SK-N-SH (cell line): Measurements from ENCODE around the gene TCEA2. TPM values are rescaled to one million over a fixed set of nuclear protein-coding genes. Genes with fewer than 3 reads are reported as not detected.

ENCODE experiments used
- CTCF ChIA-PET: fragments of 300-600, 350-600 bp; formaldehyde crosslinking; extraction: SDS; loops from one replicate; lab custom pipeline; 2021; lab: Yijun Ruan, JAX
- POLR2A ChIA-PET: fragments of 350-600 bp; sonication (Branson Sonifier 250); formaldehyde crosslinking; extraction: SDS; loops from one replicate; lab custom pipeline; 2020; ENCODE audit warnings: antibody characterized with exemption, inconsistent platforms; lab: Yijun Ruan, JAX
- DNase-seq: peaks from one replicate; pipeline ENCODE4 v3.0.0; 2012
- H2AFZ ChIP-seq: fragments of 200-600 bp; sonication (generic); 2 replicates; pipeline ENCODE4 v1.8.1; 2016; ENCODE audit warnings: antibody characterized with exemption, mild to moderate bottlenecking, low read depth
- H3F3A ChIP-seq: fragments of 200-600 bp; sonication (generic); replicated peaks from 2 replicates; pipeline ENCODE3; 2016; ENCODE audit warnings: antibody characterized with exemption, mild to moderate bottlenecking; ENCODE audit not compliant: insufficient read depth
- H3K27ac ChIP-seq, 2 experiments: fragments of 200-500 bp in 1 of 2; fragments of 200-600 bp in 1 of 2; sonication (Bioruptor generic) in 1 of 2; sonication (generic), shearing (Covaris generic) in 1 of 2; 2 replicates each; pipeline versions ENCODE4 v1.5.1 to v1.6.1; 2014 to 2016; ENCODE audit warnings: low read depth in 2 of 2, inconsistent platforms in 1 of 2, low read length in 1 of 2, mild to moderate bottlenecking in 1 of 2, mixed read lengths in 1 of 2
- H3K27me3 ChIP-seq: fragments of 200-600 bp; sonication (generic), shearing (Covaris generic); 2 replicates; pipeline ENCODE4 v1.6.1; 2016; ENCODE audit warnings: mixed run types; ENCODE audit not compliant: insufficient read depth
- H3K36me3 ChIP-seq, 2 experiments: fragments of 200-500 bp in 1 of 2; fragments of 200-600 bp in 1 of 2; sonication (Bioruptor generic) in 1 of 2; sonication (generic) in 1 of 2; replicated peaks in 1 of 2; 2 replicates each; pipeline versions ENCODE3 to v1.5.1; 2014 to 2016; ENCODE audit warnings: low read length in 1 of 2, mild to moderate bottlenecking in 1 of 2; ENCODE audit not compliant: insufficient read depth in 2 of 2, control insufficient read depth in 1 of 2
- H3K4me1 ChIP-seq, 2 experiments: fragments of 200-500 bp in 1 of 2; fragments of 200-600 bp in 1 of 2; sonication (Bioruptor generic) in 1 of 2; sonication (generic), shearing (Covaris generic) in 1 of 2; 2 replicates each; pipeline versions ENCODE4 v1.5.1 to v1.6.1; 2014 to 2016; ENCODE audit warnings: low read depth in 1 of 2, low read length in 1 of 2, mixed run types in 1 of 2; ENCODE audit not compliant: insufficient read depth in 2 of 2, control insufficient read depth in 1 of 2
- H3K4me2 ChIP-seq: fragments of 200-600 bp; sonication (generic), shearing (Covaris generic); 2 replicates; pipeline ENCODE4 v1.6.1; 2017; ENCODE audit warnings: mixed run types
- H3K4me3 ChIP-seq, 2 experiments: fragments of 200-500 bp in 1 of 2; fragments of 200-600 bp in 1 of 2; sonication (Bioruptor generic) in 1 of 2; sonication (generic), shearing (Covaris generic) in 1 of 2; 2 replicates each; pipeline versions ENCODE4 v1.5.1 to v1.8.1; 2014 to 2016; ENCODE audit warnings: low read depth in 2 of 2, inconsistent platforms in 1 of 2, low read length in 1 of 2, mild to moderate bottlenecking in 1 of 2, mixed read lengths in 1 of 2, moderate library complexity in 1 of 2
- H3K79me2 ChIP-seq: fragments of 200-600 bp; sonication (generic); 2 replicates; pipeline ENCODE4 v1.8.1; 2017; ENCODE audit warnings: mild to moderate bottlenecking; ENCODE audit not compliant: insufficient read depth
- H3K9ac ChIP-seq: fragments of 200-600 bp; sonication (generic); 2 replicates; pipeline ENCODE4 v1.6.1; 2017; ENCODE audit warnings: mixed run types
- H3K9me2 ChIP-seq: fragments of 200-600 bp; sonication (generic); 2 replicates; pipeline ENCODE4 v1.6.1; 2017; ENCODE audit warnings: mixed run types
- H3K9me3 ChIP-seq: fragments of 200-600 bp; sonication (generic); 2 replicates; pipeline ENCODE4 v1.6.1; 2017; ENCODE audit warnings: mixed run types, mild to moderate bottlenecking, moderate library complexity
- H4K20me1 ChIP-seq: fragments of 200-600 bp; sonication (generic); 2 replicates; pipeline ENCODE4 v1.6.1; 2017; ENCODE audit warnings: mild to moderate bottlenecking, mixed run types; ENCODE audit not compliant: insufficient read depth
- EP300 ChIP-seq, 2 experiments: IDR thresholded peaks; 2 replicates each; pipeline versions ENCODE4 v1.4.0 to v1.6.1; 2012; ENCODE audit warnings: borderline replicate concordance in 1 of 2, low read depth in 1 of 2, low read length in 1 of 2
- FOSL2 ChIP-seq: IDR thresholded peaks from 2 replicates; pipeline ENCODE4 v1.4.0; 2012; ENCODE audit warnings: low read depth, mild to moderate bottlenecking, moderate library complexity, borderline replicate concordance
- FOXJ3 ChIP-seq: sonication (generic); formaldehyde crosslinking; IDR thresholded peaks from 2 replicates; pipeline ENCODE4 v1.5.1; 2020; ENCODE audit warnings: mild to moderate bottlenecking, missing genetic modification reagents
- FOXM1 ChIP-seq: IDR thresholded peaks from 2 replicates; pipeline ENCODE4 v1.4.0; 2012; ENCODE audit warnings: low read depth, mild to moderate bottlenecking
- GATA2 ChIP-seq: sonication (generic); formaldehyde crosslinking; IDR thresholded peaks from 2 replicates; pipeline ENCODE4 v1.5.0; 2020; ENCODE audit warnings: mild to moderate bottlenecking, missing genetic modification reagents
- IRF3 ChIP-seq: fragments of 150-350 bp; IDR thresholded peaks from 2 replicates; pipeline ENCODE4 v1.6.1; 2016; ENCODE audit warnings: mild to moderate bottlenecking, low read depth, low read length
- JUND ChIP-seq: IDR thresholded peaks from 2 replicates; pipeline ENCODE4 v1.4.0; 2012
- MAX ChIP-seq: IDR thresholded peaks from 2 replicates; pipeline ENCODE4 v1.4.0; 2012; ENCODE audit warnings: low read depth
- MXI1 ChIP-seq: IDR thresholded peaks from 2 replicates; pipeline ENCODE4 v1.6.1; 2012; ENCODE audit warnings: mild to moderate bottlenecking, low read depth, low read length, improper control_type of control experiment
- NFIC ChIP-seq: IDR thresholded peaks from 2 replicates; pipeline ENCODE4 v1.4.0; 2012; ENCODE audit warnings: borderline replicate concordance
- NRF1 ChIP-seq: IDR thresholded peaks from 2 replicates; pipeline ENCODE4 v1.6.1; 2012; ENCODE audit warnings: low read depth, mild to moderate bottlenecking, low read length
- RAD21 ChIP-seq: IDR thresholded peaks from 2 replicates; pipeline ENCODE4 v1.6.1; 2012; ENCODE audit warnings: mild to moderate bottlenecking, low read length
- RXRA ChIP-seq: IDR thresholded peaks from 2 replicates; pipeline ENCODE4 v1.4.0; 2012; ENCODE audit warnings: low read depth, mild to moderate bottlenecking, borderline replicate concordance
- SIN3A ChIP-seq: IDR thresholded peaks from 2 replicates; pipeline ENCODE4 v1.6.1; 2012; ENCODE audit warnings: low read depth, mild to moderate bottlenecking, low read length, moderate library complexity, borderline replicate concordance
- SMC3 ChIP-seq: IDR thresholded peaks from 2 replicates; pipeline ENCODE4 v1.6.1; 2012; ENCODE audit warnings: low read depth, low read length, improper control_type of control experiment
- TAF1 ChIP-seq: IDR thresholded peaks from 2 replicates; pipeline ENCODE4 v1.6.1; 2012; ENCODE audit warnings: low read depth, mild to moderate bottlenecking, low read length, moderate library complexity, borderline replicate concordance
- USF1 ChIP-seq: IDR thresholded peaks from 2 replicates; pipeline ENCODE4 v1.4.0; 2012; ENCODE audit warnings: low read depth, borderline replicate concordance
- YY1 ChIP-seq: IDR thresholded peaks from 2 replicates; pipeline ENCODE4 v1.4.0; 2012; ENCODE audit warnings: low read depth, mild to moderate bottlenecking
- WGBS: methylation state at CpG from one replicate; pipeline ENCODE4 v1.1.6; 2017; ENCODE audit warnings: low lambda C conversion rate; 5-methylcytosine and 5-hydroxymethylcytosine counted together
- polyA plus RNA-seq, 3 experiments: library from polyadenylated mRNA; depleted of rRNA; stranded (reverse); fragments of >200 nt; gene quantifications; 2 replicates each; pipeline ENCODE4 v1.2.3, GENCODE V29; 2012

TCEA2 gene
- polyA plus RNA-seq, 1 of the 3 experiments (the other 2 are of a cell fraction), result 98.9 TPM

GRCh38 chr20:64114356-64114971, 51.5 kb downstream of the TCEA2 start:
- DNase-seq, result peak; percentile 13
- Histone ChIP-seq H3K4me1 (peaks cover 0 to 24% of the 10 kb centered on the region in 2 experiments; a peak in 1 of 4 replicates), H4K20me1 (no peaks in the 10 kb centered on the region), H3K9me2 (no peaks in the 10 kb centered on the region), H3K9me3 (no peaks in the 10 kb centered on the region), H3K4me3 (no peak overlapping the region), H3F3A (no peaks in the 10 kb centered on the region), H3K9ac (no peak overlapping the region), H3K79me2 (no peaks in the 10 kb centered on the region), H3K27ac (no peak overlapping the region), H3K4me2 (no peak overlapping the region), H2AFZ (no peak overlapping the region), H3K36me3 (no peaks in the 10 kb centered on the region), H3K27me3 (no peaks in the 10 kb centered on the region)
- POLR2A ChIA-PET, result no interaction called here
- CTCF ChIA-PET, result interaction anchor here (1.2 to 15.6 kb wide), 3 partner anchors 12 to 135 kb away, joined by 3 to 252 read pairs (median 4); partner anchors contain the start of genes LKAAEAR1, OPRL1, RGS19 and SAMD10
- 51% methylated on average over 6 of the region's 14 CpGs for WGBS
- TF ChIP-seq MXI1 (no peak), RXRA (no peak), SIN3A (no peak), RAD21 (no peak), YY1 (no peak), NFIC (no peak), FOXM1 (no peak), MAX (no peak)

GRCh38 chr20:64115171-64115911, 52.3 kb downstream of the TCEA2 start:
- ChIA-PET CTCF (interaction anchor here (0.8 to 15.6 kb wide), 8 partner anchors 9 to 136 kb away, joined by 3 to 252 read pairs (median 4); partner anchors contain the start of genes LKAAEAR1, OPRL1, RGS19 and SAMD10), POLR2A (no interaction called here)
- H3K4me2 ChIP-seq, result no peak overlapping the region
- H3F3A ChIP-seq, result no peaks in the 10 kb centered on the region
- DNase-seq, result peak; percentile 50
- H3K27me3 ChIP-seq, result no peaks in the 10 kb centered on the region
- no peak overlapping the region for H3K9ac ChIP-seq
- H3K4me1 ChIP-seq, result peaks cover 0 to 17% of the 10 kb centered on the region in 2 experiments; a peak in 1 of 4 replicates
- no peak overlapping the region for H2AFZ ChIP-seq
- H3K9me3 ChIP-seq, result no peaks in the 10 kb centered on the region
- no peak for TF ChIP-seq NRF1
- no peak for TF ChIP-seq FOSL2
- TF ChIP-seq FOXM1, result no peak
- TF ChIP-seq USF1, result no peak
- TF ChIP-seq TAF1, result no peak
- no peak for TF ChIP-seq EP300 (IDR thresholded peaks at IDR 0.05; ENCODE audit: borderline replicate concordance in 1 of 2, low read depth in 1 of 2, low read length in 1 of 2)
- no peak for TF ChIP-seq SMC3
- TF ChIP-seq IRF3, result no peak
- no peak for TF ChIP-seq FOXJ3
- no peak for TF ChIP-seq MXI1
- TF ChIP-seq GATA2 (CRISPR knock-in tag), result no peak
- TF ChIP-seq YY1, result no peak
- TF ChIP-seq JUND, result no peak
- no peak for TF ChIP-seq RAD21
- no peaks in the 10 kb centered on the region for H3K79me2 ChIP-seq
- WGBS, result 57% methylated on average over 12 of the region's 14 CpGs
- no peak overlapping the region for H3K27ac ChIP-seq
- no peaks in the 10 kb centered on the region for H4K20me1 ChIP-seq
- no peaks in the 10 kb centered on the region for H3K9me2 ChIP-seq
- H3K36me3 ChIP-seq, result no peaks in the 10 kb centered on the region
- no peak overlapping the region for H3K4me3 ChIP-seq
